A673 (cell line): Measurements from ENCODE around the gene SLC25A19. TPM values are rescaled to one million over a fixed set of nuclear protein-coding genes. Genes with fewer than 3 reads are reported as not detected.

Experiments
- BruUV-seq: library from RNA; stranded (reverse); fragments of 400-500 nt; replicated peaks from 2 replicates; lab custom pipeline; 2021; lab: Mats Ljungman, UMichigan
- CTCF ChIA-PET: fragments of 300-600 bp; sonication (Branson Sonifier 250); formaldehyde crosslinking; loops from one replicate; lab custom pipeline; 2022; ENCODE audit warnings: antibody characterized with exemption; lab: Charles Lee
- POLR2A ChIA-PET: fragments of 300-600 bp; sonication (Branson Sonifier 250); formaldehyde crosslinking; loops from one replicate; lab custom pipeline; 2022; ENCODE audit warnings: antibody characterized with exemption; ENCODE audit not compliant: low non-redundant PET; lab: Charles Lee
- DNase-seq: peaks from one replicate; pipeline ENCODE4 v3.0.0-alpha.2; 2015; ENCODE audit warnings: low spot score
- H3K27ac ChIP-seq: fragments of 200-600 bp; sonication (generic); 2 replicates; pipeline ENCODE4 v1.5.1; 2016; ENCODE audit warnings: mixed run types, low read depth, mild to moderate bottlenecking, mixed read lengths, antibody characterized with exemption, low read length; ENCODE audit not compliant: poor library complexity, severe bottlenecking
- H3K27me3 ChIP-seq: fragments of 200-600 bp; sonication (generic); replicated peaks from 2 replicates; pipeline ENCODE4 v1.6.1; 2017; ENCODE audit warnings: mixed run types, low read depth, mild to moderate bottlenecking, mixed read lengths, antibody characterized with exemption, low read length; ENCODE audit not compliant: insufficient read depth, poor library complexity
- H3K36me3 ChIP-seq: fragments of 200-600 bp; sonication (generic); 2 replicates; pipeline ENCODE4 v1.6.1; 2016; ENCODE audit warnings: mixed run types, mild to moderate bottlenecking, mixed read lengths, antibody characterized with exemption, low read length; ENCODE audit not compliant: insufficient read depth, poor library complexity, severe bottlenecking
- H3K4me1 ChIP-seq: fragments of 200-600 bp; sonication (generic); 2 replicates; pipeline ENCODE4 v1.6.1; 2017; ENCODE audit warnings: mixed run types, mild to moderate bottlenecking, mixed read lengths, antibody characterized with exemption, low read length; ENCODE audit not compliant: insufficient read depth, poor library complexity, severe bottlenecking
- H3K4me3 ChIP-seq: fragments of 200-600 bp; sonication (generic); 2 replicates; pipeline ENCODE4 v1.5.1; 2016; ENCODE audit warnings: low read depth, mixed run types, mild to moderate bottlenecking, mixed read lengths, low read length; ENCODE audit not compliant: poor library complexity, severe bottlenecking
- H3K9me3 ChIP-seq: fragments of 200-600 bp; sonication (generic); 2 replicates; pipeline ENCODE4 v1.6.1; 2016; ENCODE audit warnings: mixed run types, low read depth, mild to moderate bottlenecking, mixed read lengths, antibody characterized with exemption, low read length; ENCODE audit not compliant: poor library complexity, severe bottlenecking
- CTCF ChIP-seq: fragments of 300-800, 200-600 bp; sonication (generic); conservative IDR thresholded peaks from 2 replicates; pipeline ENCODE4 v1.5.1; 2017; ENCODE audit warnings: low read depth, mild to moderate bottlenecking, antibody characterized with exemption, low read length, moderate library complexity, mixed read lengths
- EZH2 ChIP-seq: fragments of 200-600 bp; sonication (generic); IDR thresholded peaks from 2 replicates; pipeline ENCODE4 v1.6.1; 2017; ENCODE audit warnings: borderline replicate concordance, low read depth, mild to moderate bottlenecking, mixed read lengths, antibody characterized with exemption, low read length; ENCODE audit not compliant: poor library complexity, severe bottlenecking
- intact Hi-C: fragments of 100-400 bp; cut with micrococcal nuclease; formaldehyde crosslinking; loops from one replicate; pipeline ENCODE4 v1.10.0; 2022; ENCODE audit not compliant: unreplicated experiment
- total RNA-seq: library from RNA; stranded (reverse); gene quantifications from 2 replicates; pipeline ENCODE4 v1.2.3, GENCODE V29; 2021

Gene SLC25A19
- total RNA-seq, 1 experiment from 2014 or later = 45.0 TPM

DNA sequence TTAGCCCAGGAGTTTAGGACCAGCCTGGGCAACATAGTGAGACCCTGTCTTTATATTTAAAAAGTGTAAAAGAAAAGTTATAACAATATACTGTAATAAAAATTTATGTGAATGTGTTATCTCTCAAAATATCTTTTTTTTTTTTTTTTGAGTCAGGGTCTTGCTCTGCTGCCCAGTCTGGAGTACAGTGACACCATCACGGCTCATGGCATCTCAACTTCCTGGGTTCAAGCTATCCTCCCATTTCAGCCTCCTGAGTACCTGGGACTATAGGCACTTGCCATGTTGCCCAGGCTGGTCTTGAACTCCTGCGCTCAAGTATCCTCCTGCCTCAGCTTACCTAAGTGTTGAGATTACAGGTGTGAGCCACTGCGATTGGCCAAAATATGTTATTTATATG lies 45.5 kb upstream of the SLC25A19 start:
- intact Hi-C loops = no loop called here
- H3K27me3 ChIP-seq = no peaks in the 10 kb centered on the region
- POLR2A ChIA-PET = no interaction called here

DNA sequence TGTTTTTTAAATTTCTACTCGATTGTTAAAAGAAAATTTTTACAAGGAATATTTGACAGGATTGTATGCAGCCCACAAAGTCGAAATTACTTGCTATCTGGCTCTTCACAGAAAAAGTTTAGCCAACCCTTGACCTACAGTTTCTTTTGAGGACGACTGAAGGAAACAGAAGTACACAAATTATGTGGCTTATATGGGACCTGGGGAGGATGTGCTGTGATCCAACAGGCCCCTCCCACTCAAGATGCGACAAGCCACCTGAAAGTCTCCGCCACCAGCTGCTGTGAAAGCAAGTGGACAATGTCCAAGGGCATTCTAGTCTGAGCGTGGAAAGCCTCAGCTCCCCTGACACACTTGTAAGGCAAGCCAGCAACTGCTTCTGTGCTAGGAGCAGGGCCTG lies 42.4 kb upstream of the SLC25A19 start:
- TF ChIP-seq CTCF = no peak
- TF ChIP-seq EZH2 = no peak

More for the DNA sequence above, 45.5 kb upstream of the SLC25A19 start:
- Histone ChIP-seq H3K9me3 (no peaks in the 10 kb centered on the region), H3K36me3 (no peaks in the 10 kb centered on the region), H3K27ac (no peak overlapping the region), H3K4me1 (peaks cover 6% of the 10 kb centered on the region), H3K4me3 (no peak overlapping the region)
- CTCF ChIA-PET = no interaction called here
- BruUV-seq = no TSS peak
- DNase-seq = no peak
- TF ChIP-seq EZH2 (no peak), CTCF (no peak)

GRCh38 chr17:75327757-75328156 lies 38.5 kb upstream of the SLC25A19 start:
- no TSS peak for BruUV-seq

More for the DNA sequence above, 42.4 kb upstream of the SLC25A19 start:
- Histone ChIP-seq H3K27ac (no peak overlapping the region), H3K4me3 (no peak overlapping the region), H3K9me3 (no peaks in the 10 kb centered on the region), H3K27me3 (no peaks in the 10 kb centered on the region), H3K36me3 (no peaks in the 10 kb centered on the region), H3K4me1 (no peaks in the 10 kb centered on the region)
- no peak for DNase-seq
- POLR2A ChIA-PET = no interaction called here
- no TSS peak for BruUV-seq
- intact Hi-C loops = no loop called here
- CTCF ChIA-PET = no interaction called here

More at GRCh38 chr17:75327757-75328156, 38.5 kb upstream of the SLC25A19 start:
- Histone ChIP-seq H3K9me3 (no peaks in the 10 kb centered on the region), H3K27me3 (no peaks in the 10 kb centered on the region), H3K4me3 (no peak overlapping the region), H3K4me1 (no peaks in the 10 kb centered on the region), H3K36me3 (no peaks in the 10 kb centered on the region), H3K27ac (no peak overlapping the region)
- ChIA-PET POLR2A (no interaction called here), CTCF (no interaction called here)
- TF ChIP-seq CTCF (no peak), EZH2 (no peak)
- DNase-seq = no peak
- intact Hi-C loops = no loop called here
